Neuron (in vitro differentiated cells): ENCODE results near the gene XKRX.

Experiments
- H2AFZ ChIP-seq: one replicate; pipeline ENCODE4 v1.6.1; 2013; ENCODE audit warnings: low read depth, mild to moderate bottlenecking, inconsistent platforms, low read length, moderate library complexity
- H3K27me3 ChIP-seq: one replicate; pipeline ENCODE4 v1.6.1; 2013; ENCODE audit warnings: low read length; ENCODE audit not compliant: insufficient read depth
- H3K36me3 ChIP-seq: one replicate; pipeline ENCODE4 v1.6.1; 2013; ENCODE audit warnings: low read length; ENCODE audit not compliant: insufficient read depth
- H3K4me1 ChIP-seq: one replicate; pipeline ENCODE4 v1.6.1; 2013; ENCODE audit warnings: low read length; ENCODE audit not compliant: insufficient read depth
- H3K4me3 ChIP-seq: 2 replicates; pipeline ENCODE4 v1.5.1; 2013; ENCODE audit warnings: mild to moderate bottlenecking, low read length, moderate library complexity
- H3K9me3 ChIP-seq: one replicate; pipeline ENCODE4 v1.6.1; 2013; ENCODE audit warnings: low read length

XKRX gene

GRCh38 chrX:100931925-100932285, 3.2 kb upstream of the XKRX start:
- H2AFZ ChIP-seq: no peak overlapping the region
- peaks cover 4% of the 10 kb centered on the region for H3K9me3 ChIP-seq
- H3K27me3 ChIP-seq: peaks cover 13% of the 10 kb centered on the region
- no peaks in the 10 kb centered on the region for H3K36me3 ChIP-seq
- H3K4me1 ChIP-seq: peaks cover 6% of the 10 kb centered on the region
- no peak overlapping the region for H3K4me3 ChIP-seq

- peaks cover 4% of the 10 kb centered on the region for H3K9me3 ChIP-seq
- no peaks in the 10 kb centered on the region for H3K36me3 ChIP-seq
- peaks cover 13% of the 10 kb centered on the region for H3K27me3 ChIP-seq
- H3K4me1 ChIP-seq: peaks cover 6% of the 10 kb centered on the region
- no peak overlapping the region for H2AFZ ChIP-seq
- no peak overlapping the region for H3K4me3 ChIP-seq
These were observed 2.7 kb upstream of the XKRX start for GRCh38 chrX:100931218-100931924.

GRCh38 chrX:100926453-100926852, 2.3 kb downstream of the XKRX start:
- Histone ChIP-seq H3K4me1 (peaks cover 6% of the 10 kb centered on the region), H3K36me3 (no peaks in the 10 kb centered on the region), H3K4me3 (no peak overlapping the region), H2AFZ (no peak overlapping the region), H3K27me3 (peaks cover 14% of the 10 kb centered on the region), H3K9me3 (peaks cover 2% of the 10 kb centered on the region)

GRCh38 chrX:100924375-100924774, 4.3 kb downstream of the XKRX start:
- Histone ChIP-seq H3K36me3 (no peaks in the 10 kb centered on the region), H3K9me3 (no peaks in the 10 kb centered on the region), H3K4me3 (no peak overlapping the region), H2AFZ (no peak overlapping the region), H3K27me3 (peaks cover 14% of the 10 kb centered on the region), H3K4me1 (peaks cover 1% of the 10 kb centered on the region)

GRCh38 chrX:100915562-100915961, 13.2 kb downstream of the XKRX start:
- Histone ChIP-seq H3K9me3 (no peaks in the 10 kb centered on the region), H3K4me3 (no peak overlapping the region), H3K36me3 (no peaks in the 10 kb centered on the region), H3K27me3 (no peaks in the 10 kb centered on the region), H2AFZ (no peak overlapping the region), H3K4me1 (no peaks in the 10 kb centered on the region)

- H3K9me3 ChIP-seq: no peaks in the 10 kb centered on the region
- H3K36me3 ChIP-seq: no peaks in the 10 kb centered on the region
- H3K4me3 ChIP-seq: no peak overlapping the region
- H2AFZ ChIP-seq: no peak overlapping the region
- no peaks in the 10 kb centered on the region for H3K4me1 ChIP-seq
- no peaks in the 10 kb centered on the region for H3K27me3 ChIP-seq
These were observed 15.6 kb downstream of the XKRX start for GRCh38 chrX:100913111-100913510.

GRCh38 chrX:100911731-100912130, 17.0 kb downstream of the XKRX start:
- Histone ChIP-seq H3K4me3 (no peak overlapping the region), H3K9me3 (no peaks in the 10 kb centered on the region), H3K4me1 (no peaks in the 10 kb centered on the region), H3K36me3 (no peaks in the 10 kb centered on the region), H2AFZ (no peak overlapping the region), H3K27me3 (no peaks in the 10 kb centered on the region)

GRCh38 chrX:100905620-100906019, 23.1 kb downstream of the XKRX start:
- Histone ChIP-seq H3K9me3 (no peaks in the 10 kb centered on the region), H3K36me3 (no peaks in the 10 kb centered on the region), H3K27me3 (no peaks in the 10 kb centered on the region), H3K4me1 (no peaks in the 10 kb centered on the region), H3K4me3 (no peak overlapping the region), H2AFZ (no peak overlapping the region)

- Histone ChIP-seq H3K36me3 (no peaks in the 10 kb centered on the region), H3K9me3 (no peaks in the 10 kb centered on the region), H3K4me3 (no peak overlapping the region), H2AFZ (no peak overlapping the region), H3K27me3 (no peaks in the 10 kb centered on the region), H3K4me1 (no peaks in the 10 kb centered on the region)
These were observed 24.3 kb downstream of the XKRX start for GRCh38 chrX:100904433-100904832.

GRCh38 chrX:100895365-100896075, 33.2 kb downstream of the XKRX start:
- Histone ChIP-seq H3K4me1 (no peaks in the 10 kb centered on the region), H3K27me3 (peaks cover 3% of the 10 kb centered on the region), H3K4me3 (no peak overlapping the region), H3K9me3 (no peaks in the 10 kb centered on the region), H2AFZ (no peak overlapping the region), H3K36me3 (no peaks in the 10 kb centered on the region)

GRCh38 chrX:100883654-100884053, 45.1 kb downstream of the XKRX start:
- Histone ChIP-seq H2AFZ (no peak overlapping the region), H3K27me3 (no peaks in the 10 kb centered on the region), H3K9me3 (no peaks in the 10 kb centered on the region), H3K4me1 (no peaks in the 10 kb centered on the region), H3K4me3 (no peak overlapping the region), H3K36me3 (no peaks in the 10 kb centered on the region)

GRCh38 chrX:100880368-100880767, 48.3 kb downstream of the XKRX start:
- no peaks in the 10 kb centered on the region for H3K27me3 ChIP-seq
- H3K9me3 ChIP-seq: no peaks in the 10 kb centered on the region
- no peak overlapping the region for H3K4me3 ChIP-seq
- H3K4me1 ChIP-seq: no peaks in the 10 kb centered on the region
- H2AFZ ChIP-seq: no peak overlapping the region
- no peaks in the 10 kb centered on the region for H3K36me3 ChIP-seq

- Histone ChIP-seq H3K4me1 (no peaks in the 10 kb centered on the region), H3K4me3 (no peak within 1 kb of the TSS), H3K36me3 (no peaks in the 10 kb centered on the region), H2AFZ (no peak within 1 kb of the TSS), H3K27me3 (peaks cover 2% of the 10 kb centered on the region), H3K9me3 (no peaks in the 10 kb centered on the region)
These were observed 54.4 kb downstream of the XKRX start, which contains the start of gene NOX1 for GRCh38 chrX:100874325-100874724. Gene NOX1 (minus strand): TSS chrX:100874359. CDS start chrX:100874139, 220 bp downstream.
